ENCODE measurements around the gene MESP1.

MESP1 gene

GRCh38 chr15:89781055-89781454 is 30.0 kb upstream of the MESP1 start:
- H3K4me2 ChIP-seq (ENCODE audit: insufficient read depth, low read length): no peak overlapping the region
- H4K20me1 ChIP-seq (ENCODE audit: insufficient read depth, low read length): no peaks in the 10 kb centered on the region
- H3K9me3 ChIP-seq (ENCODE audit: insufficient read depth, low read length, severe bottlenecking): no peaks in the 10 kb centered on the region
- H3K27ac ChIP-seq (ENCODE audit: low read length): no peak overlapping the region
- no peak overlapping the region for H3K4me3 ChIP-seq (ENCODE audit: low read depth in 1 of 2, low read length in 2 of 2)
- TF ChIP-seq EZH2 (IDR thresholded peaks at IDR 0.05; ENCODE audit: borderline replicate concordance, low read depth, low read length, severe bottlenecking): no peak
- no peak for TF ChIP-seq CTCF (IDR thresholded peaks at IDR 0.05; ENCODE audit: borderline replicate concordance, extremely low read depth, low read length, poor library complexity, severe bottlenecking)
- H3K27me3 ChIP-seq (ENCODE audit: insufficient read depth, low read length, poor library complexity): no peaks in the 10 kb centered on the region
- no peaks in the 10 kb centered on the region for H3K4me1 ChIP-seq (ENCODE audit: insufficient read depth, low read length)
- no peak overlapping the region for H2AFZ ChIP-seq (ENCODE audit: low read depth, low read length)
- H3K36me3 ChIP-seq (ENCODE audit: insufficient read depth, low read length): no peaks in the 10 kb centered on the region
- H3K79me2 ChIP-seq (ENCODE audit: insufficient read depth, low read length): no peaks in the 10 kb centered on the region
- DNase-seq: no peak
- H3K9ac ChIP-seq (ENCODE audit: low read depth, low read length): no peak overlapping the region
- ATAC-seq (ENCODE audit: insufficient read depth, low read depth): no peak

GRCh38 chr15:89780601-89781000 is 29.6 kb upstream of the MESP1 start:
- no peaks in the 10 kb centered on the region for H3K79me2 ChIP-seq (ENCODE audit: insufficient read depth, low read length)
- no peaks in the 10 kb centered on the region for H3K27me3 ChIP-seq (ENCODE audit: insufficient read depth, low read length, poor library complexity)
- ATAC-seq (ENCODE audit: insufficient read depth, low read depth) (no peak), DNase-seq (no peak)
- TF ChIP-seq EZH2 (IDR thresholded peaks at IDR 0.05; ENCODE audit: borderline replicate concordance, low read depth, low read length, severe bottlenecking) (no peak), CTCF (IDR thresholded peaks at IDR 0.05; ENCODE audit: borderline replicate concordance, extremely low read depth, low read length, poor library complexity, severe bottlenecking) (no peak)
- H2AFZ ChIP-seq (ENCODE audit: low read depth, low read length): no peak overlapping the region
- no peak overlapping the region for H3K4me2 ChIP-seq (ENCODE audit: insufficient read depth, low read length)
- H4K20me1 ChIP-seq (ENCODE audit: insufficient read depth, low read length): no peaks in the 10 kb centered on the region
- H3K9me3 ChIP-seq (ENCODE audit: insufficient read depth, low read length, severe bottlenecking): no peaks in the 10 kb centered on the region
- no peak overlapping the region for H3K9ac ChIP-seq (ENCODE audit: low read depth, low read length)
- no peaks in the 10 kb centered on the region for H3K4me1 ChIP-seq (ENCODE audit: insufficient read depth, low read length)
- no peaks in the 10 kb centered on the region for H3K36me3 ChIP-seq (ENCODE audit: insufficient read depth, low read length)
- no peak overlapping the region for H3K27ac ChIP-seq (ENCODE audit: low read length)
- no peak overlapping the region for H3K4me3 ChIP-seq (ENCODE audit: low read depth in 1 of 2, low read length in 2 of 2)

DNA sequence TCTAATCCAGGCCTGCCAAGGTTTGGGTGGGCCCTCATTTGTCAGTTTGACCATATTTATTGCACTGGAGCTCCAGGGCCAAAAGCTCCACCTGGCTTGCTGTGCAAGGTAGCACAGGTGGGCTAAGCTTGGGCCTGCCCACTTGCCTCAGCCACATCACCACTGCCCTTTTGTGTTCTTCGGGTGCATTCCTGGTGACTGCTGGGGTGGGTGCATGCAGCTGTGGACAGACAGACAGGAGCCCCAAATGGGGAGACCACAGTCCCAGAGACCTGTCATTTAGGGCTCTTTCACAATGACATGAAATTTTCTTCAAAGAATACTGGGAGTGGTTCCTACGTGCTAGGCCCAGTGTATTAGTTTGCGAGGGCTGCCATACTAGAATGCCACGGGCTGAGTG is 27.8 kb upstream of the MESP1 start:
- Histone ChIP-seq H2AFZ (ENCODE audit: low read depth, low read length) (no peak overlapping the region), H3K4me1 (ENCODE audit: insufficient read depth, low read length) (no peaks in the 10 kb centered on the region), H3K4me3 (ENCODE audit: low read depth in 1 of 2, low read length in 2 of 2) (no peak overlapping the region), H3K27ac (ENCODE audit: low read length) (no peak overlapping the region), H3K9ac (ENCODE audit: low read depth, low read length) (no peak overlapping the region), H3K79me2 (ENCODE audit: insufficient read depth, low read length) (no peaks in the 10 kb centered on the region), H3K27me3 (ENCODE audit: insufficient read depth, low read length, poor library complexity) (no peaks in the 10 kb centered on the region), H3K36me3 (ENCODE audit: insufficient read depth, low read length) (no peaks in the 10 kb centered on the region), H3K4me2 (ENCODE audit: insufficient read depth, low read length) (no peak overlapping the region), H4K20me1 (ENCODE audit: insufficient read depth, low read length) (no peaks in the 10 kb centered on the region), H3K9me3 (ENCODE audit: insufficient read depth, low read length, severe bottlenecking) (no peaks in the 10 kb centered on the region)
- ATAC-seq (ENCODE audit: insufficient read depth, low read depth) (no peak), DNase-seq (no peak)
- TF ChIP-seq CTCF (IDR thresholded peaks at IDR 0.05; ENCODE audit: borderline replicate concordance, extremely low read depth, low read length, poor library complexity, severe bottlenecking) (no peak), EZH2 (IDR thresholded peaks at IDR 0.05; ENCODE audit: borderline replicate concordance, low read depth, low read length, severe bottlenecking) (no peak)
